Vagina (tissue), 2 donors: ENCODE data around the gene ASB13. TPM values are rescaled to one million over a fixed set of nuclear protein-coding genes. Genes with fewer than 3 reads are reported as not detected.

Experiments used
- DNase-seq, 2 donors: peaks; one replicate each; pipeline ENCODE4 v3.0.0-alpha.2; 2017; ENCODE audit errors: extremely low spot score in 2 of 2
- H3K27ac ChIP-seq: fragments of 200-600 bp; sonication (generic); one replicate; pipeline ENCODE4 v1.5.1; 2019
- H3K27me3 ChIP-seq: fragments of 200-600 bp; sonication (generic); one replicate; pipeline ENCODE4 v1.5.1; 2019
- H3K36me3 ChIP-seq, 2 donors: fragments of 200-600 bp; sonication (generic); one replicate each; pipeline ENCODE4 v1.5.1; 2017 to 2019
- H3K4me1 ChIP-seq: fragments of 200-600 bp; sonication (generic); one replicate; pipeline ENCODE4 v1.5.1; 2019
- H3K4me3 ChIP-seq, 2 donors: fragments of 200-600 bp; sonication (generic); 1 replicate in 1 of 2; 2 replicates in 1 of 2; pipeline ENCODE4 v1.5.1; 2016 to 2019
- H3K9me3 ChIP-seq: fragments of 200-600 bp; sonication (generic); one replicate; pipeline ENCODE4 v1.5.1; 2019
- POLR2A ChIP-seq, 2 donors: fragments of 450-650 bp; IDR thresholded peaks; one replicate each; pipeline ENCODE4 v1.6.1; 2017; ENCODE audit warnings: antibody characterized with exemption in 2 of 2, mild to moderate bottlenecking in 2 of 2, moderate library complexity in 2 of 2
- POLR2AphosphoS5 ChIP-seq, 2 donors: sonication (generic); formaldehyde crosslinking; IDR thresholded peaks; one replicate each; pipeline ENCODE4 v1.9.0; 2017; ENCODE audit warnings: antibody characterized with exemption in 2 of 2, mild to moderate bottlenecking in 2 of 2, low read depth in 1 of 2; ENCODE audit not compliant: insufficient read depth in 1 of 2
- intact Hi-C: fragments of 100-400 bp; cut with DNase I; formaldehyde crosslinking; loops from one replicate; pipeline ENCODE4 v1.15.1; 2023
- total RNA-seq: library from RNA; depleted of rRNA; stranded (reverse); fragments of >200 nt; gene quantifications from one replicate; pipeline ENCODE4 v1.2.3, GENCODE V29; 2016
- TF ChIP-seq, protein P1 (sequence below), 3 experiments: fragments of 450-650 bp in 2 of 3; fragments of 200-600 bp in 1 of 3; sonication (generic) in 1 of 3; IDR thresholded peaks; one replicate each; pipeline ENCODE4 v1.5.1; 2017 to 2019; ENCODE audit warnings: antibody characterized with exemption in 3 of 3, mild to moderate bottlenecking in 2 of 3, moderate library complexity in 2 of 3

ASB13 gene
- total RNA-seq, 1 donor from 2014 or later: 17.4 TPM

GRCh38 chr10:5691786-5692185, 25.4 kb upstream of the ASB13 start:
- no peak overlapping the region for H3K4me3 ChIP-seq
- no peaks in the 10 kb centered on the region for H3K9me3 ChIP-seq
- intact Hi-C loops: no loop called here
- no peaks in the 10 kb centered on the region for H3K27me3 ChIP-seq
- H3K4me1 ChIP-seq: peaks cover 49% of the 10 kb centered on the region
- DNase-seq: no peak
- H3K27ac ChIP-seq: no peak overlapping the region
- TF ChIP-seq POLR2A (IDR thresholded peaks at IDR 0.05) (no peak), POLR2AphosphoS5 (IDR thresholded peaks at IDR 0.05; ENCODE audit: insufficient read depth in 1 of 2, low read depth in 1 of 2) (no peak)
- TF ChIP-seq, protein P1, sequence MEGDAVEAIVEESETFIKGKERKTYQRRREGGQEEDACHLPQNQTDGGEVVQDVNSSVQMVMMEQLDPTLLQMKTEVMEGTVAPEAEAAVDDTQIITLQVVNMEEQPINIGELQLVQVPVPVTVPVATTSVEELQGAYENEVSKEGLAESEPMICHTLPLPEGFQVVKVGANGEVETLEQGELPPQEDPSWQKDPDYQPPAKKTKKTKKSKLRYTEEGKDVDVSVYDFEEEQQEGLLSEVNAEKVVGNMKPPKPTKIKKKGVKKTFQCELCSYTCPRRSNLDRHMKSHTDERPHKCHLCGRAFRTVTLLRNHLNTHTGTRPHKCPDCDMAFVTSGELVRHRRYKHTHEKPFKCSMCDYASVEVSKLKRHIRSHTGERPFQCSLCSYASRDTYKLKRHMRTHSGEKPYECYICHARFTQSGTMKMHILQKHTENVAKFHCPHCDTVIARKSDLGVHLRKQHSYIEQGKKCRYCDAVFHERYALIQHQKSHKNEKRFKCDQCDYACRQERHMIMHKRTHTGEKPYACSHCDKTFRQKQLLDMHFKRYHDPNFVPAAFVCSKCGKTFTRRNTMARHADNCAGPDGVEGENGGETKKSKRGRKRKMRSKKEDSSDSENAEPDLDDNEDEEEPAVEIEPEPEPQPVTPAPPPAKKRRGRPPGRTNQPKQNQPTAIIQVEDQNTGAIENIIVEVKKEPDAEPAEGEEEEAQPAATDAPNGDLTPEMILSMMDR (IDR thresholded peaks at IDR 0.05): no peak
- no peaks in the 10 kb centered on the region for H3K36me3 ChIP-seq

DNA sequence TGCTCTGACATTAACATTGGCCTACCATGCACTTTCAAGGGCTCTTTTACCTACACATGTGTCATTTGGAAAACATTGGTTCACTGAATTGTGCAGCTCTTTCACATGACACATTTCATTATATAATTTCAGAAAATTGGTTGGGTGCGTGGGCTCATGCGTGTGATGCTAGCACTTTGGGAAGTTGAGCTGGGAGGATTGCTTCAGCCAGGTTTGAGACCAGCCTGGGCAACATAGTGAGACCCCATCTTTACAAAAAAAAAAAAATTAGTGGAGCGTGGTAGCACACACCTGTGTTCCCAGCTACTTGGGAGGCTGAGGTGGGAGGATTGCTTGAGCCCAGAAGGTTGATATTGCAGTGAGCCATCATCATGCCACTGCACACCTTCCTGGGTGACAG, 22.2 kb upstream of the ASB13 start:
- no peak for DNase-seq
- Histone ChIP-seq H3K27ac (no peak overlapping the region), H3K27me3 (no peaks in the 10 kb centered on the region), H3K9me3 (no peaks in the 10 kb centered on the region), H3K36me3 (no peaks in the 10 kb centered on the region), H3K4me3 (no peak overlapping the region), H3K4me1 (peaks cover 47% of the 10 kb centered on the region)
- TF ChIP-seq, protein P1 (IDR thresholded peaks at IDR 0.05): no peak
- TF ChIP-seq POLR2AphosphoS5 (IDR thresholded peaks at IDR 0.05; ENCODE audit: insufficient read depth in 1 of 2, low read depth in 1 of 2): no peak
- TF ChIP-seq POLR2A (IDR thresholded peaks at IDR 0.05): no peak
- intact Hi-C loops: loop anchor here (10.0 kb wide), 1 partner anchor 126 kb away; the partner anchor contains the start of gene GDI2

DNA sequence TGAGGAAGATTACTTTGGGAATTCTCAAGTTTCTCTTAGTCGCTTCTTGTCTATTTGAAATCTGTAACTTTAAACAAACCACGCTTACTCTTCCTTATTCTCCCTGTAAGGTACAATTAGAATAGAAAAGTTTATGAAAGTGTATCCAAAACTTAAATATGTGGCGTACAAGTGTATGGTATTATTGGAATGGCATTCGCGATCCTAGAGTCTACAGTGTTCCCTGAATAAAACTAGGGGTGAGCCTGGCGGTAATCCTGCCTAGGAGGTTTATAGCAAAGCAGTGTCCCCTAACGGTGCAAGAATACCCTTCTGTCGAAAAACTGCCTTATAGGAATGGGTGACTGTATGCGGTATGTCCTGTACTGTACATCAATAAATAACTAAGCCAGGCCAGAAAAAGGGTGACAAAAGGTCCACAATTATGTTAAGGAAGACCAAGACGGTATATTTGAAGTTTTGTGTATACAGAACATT, 19.4 kb upstream of the ASB13 start:
- Histone ChIP-seq H3K9me3 (no peaks in the 10 kb centered on the region), H3K27ac (peak overlapping the region; percentile 86), H3K4me1 (peaks cover 24% of the 10 kb centered on the region), H3K27me3 (no peaks in the 10 kb centered on the region), H3K4me3 (peak overlapping the region; percentile 85 to 90), H3K36me3 (no peaks in the 10 kb centered on the region)
- intact Hi-C loops: loop anchor here (10.0 kb wide), 1 partner anchor 129 kb away; the partner anchor contains the start of gene GDI2
- no peak for DNase-seq
- no peak for TF ChIP-seq POLR2A (IDR thresholded peaks at IDR 0.05)
- no peak for TF ChIP-seq POLR2AphosphoS5 (IDR thresholded peaks at IDR 0.05; ENCODE audit: insufficient read depth in 1 of 2, low read depth in 1 of 2)
- TF ChIP-seq, protein P1 (IDR thresholded peaks at IDR 0.05): no peak

- Histone ChIP-seq H3K4me1 (peaks cover 24% of the 10 kb centered on the region), H3K27ac (peak overlapping the region; percentile 86), H3K27me3 (no peaks in the 10 kb centered on the region), H3K4me3 (peak overlapping the region; percentile 85 to 90), H3K36me3 (no peaks in the 10 kb centered on the region), H3K9me3 (no peaks in the 10 kb centered on the region)
- TF ChIP-seq POLR2A (IDR thresholded peaks at IDR 0.05) (no peak), POLR2AphosphoS5 (IDR thresholded peaks at IDR 0.05; ENCODE audit: insufficient read depth in 1 of 2, low read depth in 1 of 2) (peak in 1 of 2 donors; percentile 7)
- TF ChIP-seq, protein P1 (IDR thresholded peaks at IDR 0.05): no peak
- intact Hi-C loops: loop anchor here (10.0 kb wide), 1 partner anchor 130 kb away; the partner anchor contains the start of gene GDI2
- DNase-seq: no peak
Measured at GRCh38 chr10:5684971-5685763, 18.8 kb upstream of the ASB13 start.
